Astrocyte of the spinal cord (primary cell): ENCODE results near the gene CAMTA1.

Experiments
- DNase-seq: peaks from one replicate; pipeline ENCODE4 v3.0.0; 2011; ENCODE audit warnings: low read depth, low spot score
- H3K4me3 ChIP-seq: 2 replicates; pipeline ENCODE4 v1.5.1; 2011; ENCODE audit warnings: low read depth, mild to moderate bottlenecking, low read length, moderate library complexity
- CTCF ChIP-seq: IDR thresholded peaks from 2 replicates; pipeline ENCODE4 v1.5.1; 2012; ENCODE audit warnings: low read depth, mild to moderate bottlenecking, low read length, inconsistent platforms
- in situ Hi-C: cut with HindIII; loops from 2 replicates; pipeline ENCODE4 v1.10.0; 2017; ENCODE audit warnings: low sequenced_read_pairs

The CAMTA1 gene

GRCh38 chr1:7630378-7630777 is 845.1 kb downstream of the CAMTA1 start:
- in situ Hi-C loops: no loop called here
- TF ChIP-seq CTCF: no peak
- no peak overlapping the region for H3K4me3 ChIP-seq
- no peak for DNase-seq

- no peak for TF ChIP-seq CTCF
- no peak for DNase-seq
- in situ Hi-C loops: no loop called here
Measured at GRCh38 chr1:7632176-7632575, 846.9 kb downstream of the CAMTA1 start.

GRCh38 chr1:7632681-7633080 is 847.4 kb downstream of the CAMTA1 start:
- no peak overlapping the region for H3K4me3 ChIP-seq
- in situ Hi-C loops: no loop called here
- TF ChIP-seq CTCF: no peak
- DNase-seq: no peak

More at GRCh38 chr1:7632176-7632575, 846.9 kb downstream of the CAMTA1 start:
- H3K4me3 ChIP-seq: no peak overlapping the region

- no peak for DNase-seq
- H3K4me3 ChIP-seq: no peak overlapping the region
- in situ Hi-C loops: no loop called here
- TF ChIP-seq CTCF: no peak
Measured at GRCh38 chr1:7633506-7634245, 848.4 kb downstream of the CAMTA1 start.

- TF ChIP-seq CTCF: no peak
- in situ Hi-C loops: no loop called here
- H3K4me3 ChIP-seq: no peak overlapping the region
- DNase-seq: no peak
Measured at GRCh38 chr1:7634546-7635240, 849.4 kb downstream of the CAMTA1 start.

GRCh38 chr1:7636795-7637526 is 851.7 kb downstream of the CAMTA1 start:
- in situ Hi-C loops: no loop called here
- H3K4me3 ChIP-seq: no peak overlapping the region
- no peak for TF ChIP-seq CTCF
- DNase-seq: no peak
